HepG2 (cell line): ENCODE measurements around the gene SRSF10. TPM values are rescaled to one million over a fixed set of nuclear protein-coding genes. Genes with fewer than 3 reads are reported as not detected.

ENCODE experiments used
- ARNT ChIP-seq: fragments of 450-650 bp; IDR thresholded peaks from 2 replicates; pipeline ENCODE4 v1.6.1; 2017
- CCAR2 ChIP-seq: fragments of 200-400 bp; formaldehyde crosslinking; optimal IDR thresholded peaks from 2 replicates; pipeline ENCODE3; 2018; ENCODE audit warnings: low read depth, mild to moderate bottlenecking, low read length, moderate library complexity
- ELF1 ChIP-seq: sonication (generic); formaldehyde crosslinking; IDR thresholded peaks from 2 replicates; pipeline ENCODE4 v1.4.0; 2020; ENCODE audit warnings: missing genetic modification reagents
- JDP2 ChIP-seq: sonication (generic); formaldehyde crosslinking; IDR thresholded peaks from 2 replicates; pipeline ENCODE4 v1.8.1; 2022; ENCODE audit warnings: missing genetic modification reagents, borderline replicate concordance
- KLF11 ChIP-seq: IDR thresholded peaks from 2 replicates; pipeline ENCODE4 v1.6.1; 2016; ENCODE audit warnings: missing compliant biosample characterization
- LCORL ChIP-seq, 2 experiments: fragments of 450-650 bp in 1 of 2; sonication (generic) in 1 of 2; formaldehyde crosslinking in 1 of 2; IDR thresholded peaks; 2 replicates each; pipeline versions ENCODE4 v1.5.0 to v1.6.1; 2017 to 2020; ENCODE audit warnings: antibody characterized with exemption in 1 of 2, missing genetic modification reagents in 1 of 2
- MYC ChIP-seq: sonication (generic); formaldehyde crosslinking; IDR thresholded peaks from 2 replicates; pipeline ENCODE4 v1.9.0; 2021; ENCODE audit warnings: missing genetic modification reagents, borderline replicate concordance
- NR2C2 ChIP-seq: sonication (generic); formaldehyde crosslinking; IDR thresholded peaks from 2 replicates; pipeline ENCODE4 v1.4.0; 2020; ENCODE audit warnings: missing genetic modification reagents, mild to moderate bottlenecking, moderate library complexity, borderline replicate concordance
- SALL2 ChIP-seq: sonication (generic); formaldehyde crosslinking; IDR thresholded peaks from 2 replicates; pipeline ENCODE4 v1.8.1; 2023; ENCODE audit warnings: mild to moderate bottlenecking, missing genetic modification reagents, inconsistent platforms
- SETDB1 ChIP-seq: sonication (generic); formaldehyde crosslinking; IDR thresholded peaks from 2 replicates; pipeline ENCODE4 v1.5.1; 2020; ENCODE audit warnings: missing genetic modification reagents, mild to moderate bottlenecking, borderline replicate concordance
- TAF1 ChIP-seq: sonication (generic); formaldehyde crosslinking; IDR thresholded peaks from 2 replicates; pipeline ENCODE4 v1.4.0; 2020; ENCODE audit warnings: missing genetic modification reagents
- ZBTB20 ChIP-seq: sonication (generic); formaldehyde crosslinking; IDR thresholded peaks from 2 replicates; pipeline ENCODE4 v1.8.1; 2023; ENCODE audit warnings: missing genetic modification reagents, low read depth, mild to moderate bottlenecking, borderline replicate concordance
- ZFP36 ChIP-seq: fragments of 150-350 bp; IDR thresholded peaks from 2 replicates; pipeline ENCODE4 v1.6.1; 2018; ENCODE audit warnings: borderline replicate concordance, low read length, low read depth; ENCODE audit not compliant: partially characterized antibody
- ZMYM2 ChIP-seq: sonication (generic); formaldehyde crosslinking; IDR thresholded peaks from 2 replicates; pipeline ENCODE4 v1.8.0; 2022; ENCODE audit warnings: mild to moderate bottlenecking, missing genetic modification reagents
- ZNF343 ChIP-seq: sonication (generic); formaldehyde crosslinking; IDR thresholded peaks from 2 replicates; pipeline ENCODE4 v1.4.0; 2020; ENCODE audit warnings: mild to moderate bottlenecking, missing genetic modification reagents
- ZNF432 ChIP-seq: sonication (generic); formaldehyde crosslinking; IDR thresholded peaks from 2 replicates; pipeline ENCODE4 v1.5.0; 2020; ENCODE audit warnings: missing genetic modification reagents, mild to moderate bottlenecking, borderline replicate concordance
- ZNF557 ChIP-seq: sonication (generic); formaldehyde crosslinking; IDR thresholded peaks from 2 replicates; pipeline ENCODE4 v1.4.0; 2020; ENCODE audit warnings: missing genetic modification reagents
- ZNF629 ChIP-seq: sonication (generic); formaldehyde crosslinking; conservative IDR thresholded peaks from 2 replicates; pipeline ENCODE4 v1.5.0; 2020; ENCODE audit warnings: missing genetic modification reagents
- polyA plus RNA-seq, 8 experiments: library from polyadenylated mRNA; depleted of rRNA in 3 of 8; stranded (reverse) in 7 of 8; unstranded in 1 of 8; fragments of >200 nt; fragmentation: Illumina TruSeq in 4 of 8; extraction: Trizol in 4 of 8; gene quantifications; 2 replicates each; pipeline versions ENCODE4 v1.2.1 to v1.2.3, GENCODE V29; 2011 to 2016; ENCODE audit warnings: low read depth in 4 of 8, missing spikeins in 1 of 8, mixed read lengths in 1 of 8; ENCODE audit not compliant: insufficient read depth in 1 of 8
- total RNA-seq, 5 experiments: library from RNA; depleted of rRNA; stranded (reverse); fragments of >200 nt; fragmentation: Illumina TruSeq; extraction: Trizol; gene quantifications; 2 replicates each; pipeline ENCODE4 v1.2.3, GENCODE V29; 2016; ENCODE audit warnings: low read depth in 1 of 5
- TF ChIP-seq, protein P1 (sequence below): sonication (generic); formaldehyde crosslinking; IDR thresholded peaks from 2 replicates; pipeline ENCODE4 v1.8.1; 2023; ENCODE audit warnings: mild to moderate bottlenecking, missing genetic modification reagents, borderline replicate concordance
- TF ChIP-seq, protein P2 (sequence below): sonication (generic); formaldehyde crosslinking; IDR thresholded peaks from 2 replicates; pipeline ENCODE4 v1.8.1; 2023; ENCODE audit warnings: mild to moderate bottlenecking, inconsistent platforms, moderate library complexity, missing genetic modification reagents, borderline replicate concordance
- TF ChIP-seq, protein P3 (sequence below): sonication (generic); formaldehyde crosslinking; IDR thresholded peaks from 2 replicates; pipeline ENCODE4 v1.5.0; 2020; ENCODE audit warnings: mild to moderate bottlenecking, low read depth, missing genetic modification reagents, borderline replicate concordance
- TF ChIP-seq, protein P4 (sequence below): sonication (generic); formaldehyde crosslinking; IDR thresholded peaks from 2 replicates; pipeline ENCODE4 v1.8.0; 2022; ENCODE audit warnings: low read depth, missing genetic modification reagents
- TF ChIP-seq, protein P5 (sequence below): conservative IDR thresholded peaks from 2 replicates; pipeline ENCODE4 v1.6.1; 2018; ENCODE audit warnings: missing genetic modification reagents
- TF ChIP-seq, protein P6 (sequence below): sonication (generic); formaldehyde crosslinking; IDR thresholded peaks from 2 replicates; pipeline ENCODE4 v1.4.0; 2020; ENCODE audit warnings: low read depth, mild to moderate bottlenecking, missing genetic modification reagents

The SRSF10 gene
- total and polyA plus RNA-seq, 2 of the 13 experiments (the other 11 are each of a cell fraction or from before 2014, with no cell fraction given): 126 to 186 TPM

DNA sequence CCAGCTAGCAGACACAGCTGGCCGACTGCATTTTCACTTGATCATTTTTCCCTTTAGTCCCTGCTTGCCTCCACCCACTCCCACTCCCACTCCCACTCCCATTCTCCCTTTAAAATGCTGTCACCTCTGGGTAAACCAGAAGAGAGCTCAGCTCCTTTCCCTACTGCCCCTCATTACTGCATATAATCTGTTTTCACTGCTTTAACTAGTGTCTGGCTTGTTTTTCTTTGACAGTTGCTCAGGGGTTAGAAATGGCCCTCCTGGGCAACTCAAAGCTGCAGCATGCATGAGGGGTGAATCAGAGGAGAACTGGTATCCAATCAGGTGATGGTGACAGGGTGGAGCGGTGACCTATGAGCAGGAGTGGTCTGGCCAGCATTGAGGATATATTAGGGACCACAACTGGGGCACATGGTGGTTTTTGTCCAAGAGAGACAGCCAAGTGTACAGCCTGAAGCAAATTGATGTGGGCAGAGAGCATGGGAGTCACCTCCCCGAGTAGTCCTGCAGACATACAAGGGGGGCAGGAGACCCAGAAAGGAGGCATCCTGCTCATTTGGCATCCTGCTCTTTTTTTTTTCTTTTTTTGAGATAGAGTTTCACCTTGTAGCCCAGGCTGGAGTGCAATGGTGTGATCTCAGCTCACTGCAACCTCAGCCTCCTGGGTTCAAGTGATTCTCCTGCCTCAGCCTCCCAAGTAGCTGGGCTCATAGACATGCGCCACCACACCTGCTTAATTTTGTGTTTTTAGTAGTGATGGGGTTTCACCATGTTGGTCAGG lies 42.6 kb upstream of the SRSF10 start (continued):
- TF ChIP-seq CCAR2: no peak
- no peak for TF ChIP-seq SETDB1
- no peak for TF ChIP-seq ZNF629 (CRISPR knock-in tag)
- no peak for TF ChIP-seq ZBTB20 (CRISPR knock-in tag)
- TF ChIP-seq, protein P1, sequence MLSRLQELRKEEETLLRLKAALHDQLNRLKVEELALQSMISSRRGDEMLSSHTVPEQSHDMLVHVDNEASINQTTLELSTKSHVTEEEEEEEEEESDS (CRISPR knock-in tag): no peak
- no peak for TF ChIP-seq NR2C2
- TF ChIP-seq JDP2: no peak
- TF ChIP-seq ARNT: no peak
- no peak for TF ChIP-seq ZNF432 (CRISPR knock-in tag)
- TF ChIP-seq, protein P2, sequence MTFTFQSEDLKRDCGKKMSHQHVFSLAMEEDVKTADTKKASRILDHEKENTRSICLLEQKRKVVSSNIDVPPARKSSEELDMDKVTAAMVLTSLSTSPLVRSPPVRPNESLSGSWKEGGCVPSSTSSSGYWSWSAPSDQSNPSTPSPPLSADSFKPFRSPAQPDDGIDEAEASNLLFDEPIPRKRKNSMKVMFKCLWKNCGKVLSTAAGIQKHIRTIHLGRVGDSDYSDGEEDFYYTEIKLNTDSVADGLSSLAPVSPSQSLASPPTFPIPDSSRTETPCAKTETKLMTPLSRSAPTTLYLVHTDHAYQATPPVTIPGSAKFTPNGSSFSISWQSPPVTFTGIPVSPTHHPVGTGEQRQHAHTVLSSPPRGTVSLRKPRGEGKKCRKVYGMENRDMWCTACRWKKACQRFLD: no peak
- TF ChIP-seq, protein P3, sequence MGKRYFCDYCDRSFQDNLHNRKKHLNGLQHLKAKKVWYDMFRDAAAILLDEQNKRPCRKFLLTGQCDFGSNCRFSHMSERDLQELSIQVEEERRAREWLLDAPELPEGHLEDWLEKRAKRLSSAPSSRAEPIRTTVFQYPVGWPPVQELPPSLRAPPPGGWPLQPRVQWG (CRISPR knock-in tag): 0 out of 2 replicates have a peak, but pooled peaks have one; percentile 9
- TF ChIP-seq, protein P4, sequence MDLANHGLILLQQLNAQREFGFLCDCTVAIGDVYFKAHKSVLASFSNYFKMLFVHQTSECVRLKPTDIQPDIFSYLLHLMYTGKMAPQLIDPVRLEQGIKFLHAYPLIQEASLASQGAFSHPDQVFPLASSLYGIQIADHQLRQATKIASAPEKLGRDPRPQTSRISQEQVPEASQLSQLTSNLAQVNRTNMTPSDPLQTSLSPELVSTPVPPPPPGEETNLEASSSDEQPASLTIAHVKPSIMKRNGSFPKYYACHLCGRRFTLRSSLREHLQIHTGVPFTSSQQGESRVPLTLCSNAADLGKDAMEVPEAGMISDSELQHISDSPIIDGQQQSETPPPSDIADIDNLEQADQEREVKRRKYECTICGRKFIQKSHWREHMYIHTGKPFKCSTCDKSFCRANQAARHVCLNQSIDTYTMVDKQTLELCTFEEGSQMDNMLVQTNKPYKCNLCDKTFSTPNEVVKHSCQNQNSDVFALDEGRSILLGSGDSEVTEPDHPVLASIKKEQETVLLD (CRISPR knock-in tag): peak; percentile 12; the same call in 1 of the 2 replicates
- no peak for TF ChIP-seq KLF11
- TF ChIP-seq, protein P5, sequence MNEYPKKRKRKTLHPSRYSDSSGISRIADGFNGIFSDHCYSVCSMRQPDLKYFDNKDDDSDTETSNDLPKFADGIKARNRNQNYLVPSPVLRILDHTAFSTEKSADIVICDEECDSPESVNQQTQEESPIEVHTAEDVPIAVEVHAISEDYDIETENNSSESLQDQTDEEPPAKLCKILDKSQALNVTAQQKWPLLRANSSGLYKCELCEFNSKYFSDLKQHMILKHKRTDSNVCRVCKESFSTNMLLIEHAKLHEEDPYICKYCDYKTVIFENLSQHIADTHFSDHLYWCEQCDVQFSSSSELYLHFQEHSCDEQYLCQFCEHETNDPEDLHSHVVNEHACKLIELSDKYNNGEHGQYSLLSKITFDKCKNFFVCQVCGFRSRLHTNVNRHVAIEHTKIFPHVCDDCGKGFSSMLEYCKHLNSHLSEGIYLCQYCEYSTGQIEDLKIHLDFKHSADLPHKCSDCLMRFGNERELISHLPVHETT (CRISPR knock-in tag): no peak
- TF ChIP-seq MYC (CRISPR knock-in tag): peak; percentile 64
- TF ChIP-seq TAF1: peak; percentile 48; the same call in 1 of the 2 replicates
- TF ChIP-seq, protein P6, sequence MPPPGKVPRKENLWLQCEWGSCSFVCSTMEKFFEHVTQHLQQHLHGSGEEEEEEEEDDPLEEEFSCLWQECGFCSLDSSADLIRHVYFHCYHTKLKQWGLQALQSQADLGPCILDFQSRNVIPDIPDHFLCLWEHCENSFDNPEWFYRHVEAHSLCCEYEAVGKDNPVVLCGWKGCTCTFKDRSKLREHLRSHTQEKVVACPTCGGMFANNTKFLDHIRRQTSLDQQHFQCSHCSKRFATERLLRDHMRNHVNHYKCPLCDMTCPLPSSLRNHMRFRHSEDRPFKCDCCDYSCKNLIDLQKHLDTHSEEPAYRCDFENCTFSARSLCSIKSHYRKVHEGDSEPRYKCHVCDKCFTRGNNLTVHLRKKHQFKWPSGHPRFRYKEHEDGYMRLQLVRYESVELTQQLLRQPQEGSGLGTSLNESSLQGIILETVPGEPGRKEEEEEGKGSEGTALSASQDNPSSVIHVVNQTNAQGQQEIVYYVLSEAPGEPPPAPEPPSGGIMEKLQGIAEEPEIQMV (CRISPR knock-in tag): peak; percentile 60; the same call in 1 of the 2 replicates
- TF ChIP-seq ZMYM2: no peak
- no peak for TF ChIP-seq ZNF343
- TF ChIP-seq ZNF557 (CRISPR knock-in tag): no peak
- no peak for TF ChIP-seq ELF1 (CRISPR knock-in tag)
- TF ChIP-seq LCORL (IDR thresholded peaks at IDR 0.05): no peak
- peak; percentile 40; the same call in 1 of the 2 replicates for TF ChIP-seq LCORL (CRISPR knock-in tag; IDR thresholded peaks at IDR 0.05)
- TF ChIP-seq ZFP36: no peak
- no peak for TF ChIP-seq SALL2 (CRISPR knock-in tag)
